K562 (cell line): ENCODE data around the gene SESN3.

Source experiments
- CHD2 ChIP-seq: IDR thresholded peaks from 2 replicates; pipeline ENCODE4 v1.6.1; 2011; ENCODE audit warnings: low read depth, low read length
- DNMT1 ChIP-seq: fragments of 450-650 bp; IDR thresholded peaks from 2 replicates; pipeline ENCODE4 v1.6.1; 2016; ENCODE audit warnings: antibody characterized with exemption, mild to moderate bottlenecking
- EGR1 ChIP-seq: fragments of 450-650 bp; conservative IDR thresholded peaks from 2 replicates; pipeline ENCODE4 v1.6.1; 2017; ENCODE audit warnings: mild to moderate bottlenecking
- EZH2 ChIP-seq: IDR thresholded peaks from 2 replicates; pipeline ENCODE4 v1.6.1; 2012; ENCODE audit warnings: low read depth, mild to moderate bottlenecking, inconsistent platforms, low read length, borderline replicate concordance
- GTF2F1 ChIP-seq: IDR thresholded peaks from 2 replicates; pipeline ENCODE4 v1.6.1; 2011; ENCODE audit warnings: low read depth, low read length, improper control_type of control experiment
- ZBTB7A ChIP-seq: IDR thresholded peaks from 2 replicates; pipeline ENCODE4 v1.6.1; 2011; ENCODE audit warnings: low read depth, mild to moderate bottlenecking, low read length, moderate library complexity, borderline replicate concordance; ENCODE audit not compliant: control insufficient read depth
- ZC3H4 ChIP-seq: sonication (generic); formaldehyde crosslinking; IDR thresholded peaks from 2 replicates; pipeline ENCODE4 v1.9.0; 2021; ENCODE audit warnings: missing genetic modification reagents, borderline replicate concordance
- ZNF431 ChIP-seq: sonication (generic); formaldehyde crosslinking; IDR thresholded peaks from 2 replicates; pipeline ENCODE4 v1.8.0; 2022; ENCODE audit warnings: mild to moderate bottlenecking, missing genetic modification reagents
- TF ChIP-seq, protein P1 (sequence below): fragments of 250-450 bp; sonication (Bioruptor Pico); IDR thresholded peaks from 2 replicates; pipeline ENCODE4 v1.5.1; 2021; ENCODE audit warnings: mild to moderate bottlenecking
- TF ChIP-seq, protein P2 (sequence below), 3 experiments: IDR thresholded peaks in 2 of 3; conservative IDR thresholded peaks in 1 of 3; 2 replicates each; pipeline ENCODE4 v1.5.1; 2011 to 2012; ENCODE audit warnings: low read length in 3 of 3, mild to moderate bottlenecking in 3 of 3, control low read depth in 2 of 3, improper control_type of control experiment in 1 of 3, inconsistent platforms in 1 of 3, low read depth in 1 of 3, mixed read lengths in 1 of 3, moderate library complexity in 1 of 3; ENCODE audit not compliant: insufficient read depth in 2 of 3
- TF ChIP-seq, protein P3 (sequence below): sonication (generic); formaldehyde crosslinking; IDR thresholded peaks from 2 replicates; pipeline ENCODE4 v1.8.0; 2022; ENCODE audit warnings: mild to moderate bottlenecking, low read depth, missing genetic modification reagents
- TF ChIP-seq, protein P4 (sequence below): sonication (generic); formaldehyde crosslinking; IDR thresholded peaks from 2 replicates; pipeline ENCODE4 v1.5.0; 2020; ENCODE audit warnings: missing genetic modification reagents

DNA sequence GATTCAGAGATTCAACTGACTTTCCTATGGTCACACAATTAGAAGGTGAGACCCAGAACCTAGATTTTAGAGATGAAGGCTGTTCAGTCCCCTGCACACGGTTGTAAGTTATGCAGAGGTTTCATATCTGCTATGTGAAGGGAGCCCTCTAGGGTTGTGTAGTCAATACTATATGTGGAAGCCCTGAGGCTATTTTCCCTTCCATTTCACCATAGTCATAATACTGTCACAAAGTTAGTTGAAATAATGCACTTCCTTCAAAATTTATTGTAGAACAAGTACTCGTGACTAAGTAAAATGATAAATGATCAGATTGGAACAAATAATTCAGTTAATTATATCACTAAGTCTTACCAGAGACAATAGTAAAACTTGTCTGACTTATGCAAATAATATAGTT, 92.6 kb downstream of the SESN3 start:
- TF ChIP-seq, protein P1, sequence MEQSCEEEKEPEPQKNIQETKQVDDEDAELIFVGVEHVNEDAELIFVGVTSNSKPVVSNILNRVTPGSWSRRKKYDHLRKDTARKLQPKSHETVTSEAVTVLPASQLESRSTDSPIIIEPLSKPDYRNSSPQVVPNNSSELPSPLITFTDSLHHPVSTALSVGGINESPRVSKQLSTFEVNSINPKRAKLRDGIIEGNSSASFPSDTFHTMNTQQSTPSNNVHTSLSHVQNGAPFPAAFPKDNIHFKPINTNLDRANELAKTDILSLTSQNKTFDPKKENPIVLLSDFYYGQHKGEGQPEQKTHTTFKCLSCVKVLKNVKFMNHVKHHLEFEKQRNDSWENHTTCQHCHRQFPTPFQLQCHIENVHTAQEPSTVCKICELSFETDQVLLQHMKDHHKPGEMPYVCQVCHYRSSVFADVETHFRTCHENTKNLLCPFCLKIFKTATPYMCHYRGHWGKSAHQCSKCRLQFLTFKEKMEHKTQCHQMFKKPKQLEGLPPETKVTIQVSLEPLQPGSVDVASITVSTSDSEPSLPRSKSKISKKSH = no peak
- TF ChIP-seq, protein P2, sequence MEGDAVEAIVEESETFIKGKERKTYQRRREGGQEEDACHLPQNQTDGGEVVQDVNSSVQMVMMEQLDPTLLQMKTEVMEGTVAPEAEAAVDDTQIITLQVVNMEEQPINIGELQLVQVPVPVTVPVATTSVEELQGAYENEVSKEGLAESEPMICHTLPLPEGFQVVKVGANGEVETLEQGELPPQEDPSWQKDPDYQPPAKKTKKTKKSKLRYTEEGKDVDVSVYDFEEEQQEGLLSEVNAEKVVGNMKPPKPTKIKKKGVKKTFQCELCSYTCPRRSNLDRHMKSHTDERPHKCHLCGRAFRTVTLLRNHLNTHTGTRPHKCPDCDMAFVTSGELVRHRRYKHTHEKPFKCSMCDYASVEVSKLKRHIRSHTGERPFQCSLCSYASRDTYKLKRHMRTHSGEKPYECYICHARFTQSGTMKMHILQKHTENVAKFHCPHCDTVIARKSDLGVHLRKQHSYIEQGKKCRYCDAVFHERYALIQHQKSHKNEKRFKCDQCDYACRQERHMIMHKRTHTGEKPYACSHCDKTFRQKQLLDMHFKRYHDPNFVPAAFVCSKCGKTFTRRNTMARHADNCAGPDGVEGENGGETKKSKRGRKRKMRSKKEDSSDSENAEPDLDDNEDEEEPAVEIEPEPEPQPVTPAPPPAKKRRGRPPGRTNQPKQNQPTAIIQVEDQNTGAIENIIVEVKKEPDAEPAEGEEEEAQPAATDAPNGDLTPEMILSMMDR (IDR thresholded peaks at IDR 0.05 in 2 of 3, conservative IDR thresholded peaks at IDR 0.05 in 1 of 3; ENCODE audit: insufficient read depth in 2 of 3, low read depth in 1 of 3, low read length in 3 of 3) = peak; percentile 43 to 76 (median 55); a peak in 4 of 6 replicates
- TF ChIP-seq ZNF431 = no peak
- TF ChIP-seq GTF2F1 = no peak
- TF ChIP-seq CHD2 = no peak
- no peak for TF ChIP-seq ZC3H4
- TF ChIP-seq DNMT1 = no peak
- no peak for TF ChIP-seq EGR1
- no peak for TF ChIP-seq EZH2
- TF ChIP-seq, protein P3, sequence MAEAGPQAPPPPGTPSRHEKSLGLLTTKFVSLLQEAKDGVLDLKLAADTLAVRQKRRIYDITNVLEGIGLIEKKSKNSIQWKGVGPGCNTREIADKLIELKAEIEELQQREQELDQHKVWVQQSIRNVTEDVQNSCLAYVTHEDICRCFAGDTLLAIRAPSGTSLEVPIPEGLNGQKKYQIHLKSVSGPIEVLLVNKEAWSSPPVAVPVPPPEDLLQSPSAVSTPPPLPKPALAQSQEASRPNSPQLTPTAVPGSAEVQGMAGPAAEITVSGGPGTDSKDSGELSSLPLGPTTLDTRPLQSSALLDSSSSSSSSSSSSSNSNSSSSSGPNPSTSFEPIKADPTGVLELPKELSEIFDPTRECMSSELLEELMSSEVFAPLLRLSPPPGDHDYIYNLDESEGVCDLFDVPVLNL = no peak
- TF ChIP-seq, protein P4, sequence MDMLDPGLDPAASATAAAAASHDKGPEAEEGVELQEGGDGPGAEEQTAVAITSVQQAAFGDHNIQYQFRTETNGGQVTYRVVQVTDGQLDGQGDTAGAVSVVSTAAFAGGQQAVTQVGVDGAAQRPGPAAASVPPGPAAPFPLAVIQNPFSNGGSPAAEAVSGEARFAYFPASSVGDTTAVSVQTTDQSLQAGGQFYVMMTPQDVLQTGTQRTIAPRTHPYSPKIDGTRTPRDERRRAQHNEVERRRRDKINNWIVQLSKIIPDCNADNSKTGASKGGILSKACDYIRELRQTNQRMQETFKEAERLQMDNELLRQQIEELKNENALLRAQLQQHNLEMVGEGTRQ = no peak
- TF ChIP-seq ZBTB7A = no peak
